ENCODE results near the gene CDYL2. TPM values are rescaled to one million over a fixed set of nuclear protein-coding genes. Genes with fewer than 3 reads are reported as not detected.

CDYL2 gene
- polyA plus RNA-seq, 1 of the 3 experiments (the other 2 are of a cell fraction): 0.03 TPM

GRCh38 chr16:80711406-80711805, 93.0 kb downstream of the CDYL2 start:
- Histone ChIP-seq H3K79me2 (ENCODE audit: insufficient read depth) (no peaks in the 10 kb centered on the region), H2AFZ (ENCODE audit: low read depth) (no peak overlapping the region), H3K36me3 (replicated peaks in 1 of 2; ENCODE audit: control insufficient read depth in 1 of 2, insufficient read depth in 2 of 2, low read length in 1 of 2) (no peaks in the 10 kb centered on the region), H3K4me3 (ENCODE audit: low read depth in 2 of 2, low read length in 1 of 2) (no peak overlapping the region), H3K4me1 (ENCODE audit: control insufficient read depth in 1 of 2, insufficient read depth in 2 of 2, low read depth in 1 of 2, low read length in 1 of 2) (no peaks in the 10 kb centered on the region), H3K9me3 (no peaks in the 10 kb centered on the region), H3K4me2 (no peak overlapping the region), H3K9ac (no peak overlapping the region), H3K27ac (ENCODE audit: low read depth in 2 of 2, low read length in 1 of 2) (no peak overlapping the region), H3F3A (replicated peaks; ENCODE audit: insufficient read depth) (no peaks in the 10 kb centered on the region), H3K9me2 (no peaks in the 10 kb centered on the region), H3K27me3 (ENCODE audit: insufficient read depth) (no peaks in the 10 kb centered on the region), H4K20me1 (ENCODE audit: insufficient read depth) (no peaks in the 10 kb centered on the region)
- no peak for DNase-seq
- TF ChIP-seq FOXM1 (IDR thresholded peaks at IDR 0.05; ENCODE audit: low read depth): no peak
- WGBS (ENCODE audit: low lambda C conversion rate): 27% methylated on average over 4 of the region's 4 CpGs
- CTCF ChIA-PET: no interaction called here
- POLR2A ChIA-PET: no interaction called here

- Histone ChIP-seq H3K79me2 (ENCODE audit: insufficient read depth) (no peaks in the 10 kb centered on the region), H2AFZ (ENCODE audit: low read depth) (no peak overlapping the region), H3F3A (replicated peaks; ENCODE audit: insufficient read depth) (no peaks in the 10 kb centered on the region), H3K27ac (ENCODE audit: low read depth in 2 of 2, low read length in 1 of 2) (no peak overlapping the region), H4K20me1 (ENCODE audit: insufficient read depth) (no peaks in the 10 kb centered on the region), H3K36me3 (replicated peaks in 1 of 2; ENCODE audit: control insufficient read depth in 1 of 2, insufficient read depth in 2 of 2, low read length in 1 of 2) (no peaks in the 10 kb centered on the region), H3K9me3 (no peaks in the 10 kb centered on the region), H3K9me2 (no peaks in the 10 kb centered on the region), H3K4me3 (ENCODE audit: low read depth in 2 of 2, low read length in 1 of 2) (no peak overlapping the region), H3K4me2 (no peak overlapping the region), H3K27me3 (ENCODE audit: insufficient read depth) (no peaks in the 10 kb centered on the region), H3K9ac (no peak overlapping the region), H3K4me1 (ENCODE audit: control insufficient read depth in 1 of 2, insufficient read depth in 2 of 2, low read depth in 1 of 2, low read length in 1 of 2) (no peaks in the 10 kb centered on the region)
- DNase-seq: no peak
- ChIA-PET CTCF (no interaction called here), POLR2A (no interaction called here)
- WGBS (ENCODE audit: low lambda C conversion rate): 37% methylated on average over 8 of the region's 8 CpGs
- no peak for TF ChIP-seq RXRA (IDR thresholded peaks at IDR 0.05; ENCODE audit: borderline replicate concordance, low read depth)
- no peak for TF ChIP-seq FOXJ3 (CRISPR knock-in tag; IDR thresholded peaks at IDR 0.05)
- no peak for TF ChIP-seq USF2 (IDR thresholded peaks at IDR 0.05; ENCODE audit: borderline replicate concordance, low read depth, low read length)
- TF ChIP-seq FOSL2 (IDR thresholded peaks at IDR 0.05; ENCODE audit: borderline replicate concordance, low read depth): no peak
- no peak for TF ChIP-seq PBX3 (IDR thresholded peaks at IDR 0.05)
- TF ChIP-seq CHD2 (IDR thresholded peaks at IDR 0.05; ENCODE audit: low read length, partially characterized antibody): no peak
Measured at GRCh38 chr16:80710918-80711317, 93.5 kb downstream of the CDYL2 start.

GRCh38 chr16:80708823-80709222, 95.6 kb downstream of the CDYL2 start:
- TF ChIP-seq CTCF (IDR thresholded peaks at IDR 0.05) (no peak), USF2 (IDR thresholded peaks at IDR 0.05; ENCODE audit: borderline replicate concordance, low read depth, low read length) (no peak), RAD21 (IDR thresholded peaks at IDR 0.05; ENCODE audit: low read length) (no peak), MEF2A (IDR thresholded peaks at IDR 0.05; ENCODE audit: borderline replicate concordance, low read depth) (no peak), RCOR1 (IDR thresholded peaks at IDR 0.05; ENCODE audit: low read length) (no peak), IRF3 (IDR thresholded peaks at IDR 0.05; ENCODE audit: low read depth, low read length) (no peak), ELF1 (IDR thresholded peaks at IDR 0.05) (no peak)
- 40% methylated on average over 9 of the region's 9 CpGs for WGBS (ENCODE audit: low lambda C conversion rate)
- no peak overlapping the region for H2AFZ ChIP-seq (ENCODE audit: low read depth)
- H3K36me3 ChIP-seq (replicated peaks in 1 of 2; ENCODE audit: control insufficient read depth in 1 of 2, insufficient read depth in 2 of 2, low read length in 1 of 2): no peaks in the 10 kb centered on the region
- no peaks in the 10 kb centered on the region for H3K4me1 ChIP-seq (ENCODE audit: control insufficient read depth in 1 of 2, insufficient read depth in 2 of 2, low read depth in 1 of 2, low read length in 1 of 2)
- DNase-seq: no peak
- no peak overlapping the region for H3K27ac ChIP-seq (ENCODE audit: low read depth in 2 of 2, low read length in 1 of 2)
- H3K9me3 ChIP-seq: no peaks in the 10 kb centered on the region
- no peaks in the 10 kb centered on the region for H3K79me2 ChIP-seq (ENCODE audit: insufficient read depth)
- CTCF ChIA-PET: no interaction called here
- H3K4me2 ChIP-seq: no peak overlapping the region
- no peaks in the 10 kb centered on the region for H3K27me3 ChIP-seq (ENCODE audit: insufficient read depth)
- H3F3A ChIP-seq (replicated peaks; ENCODE audit: insufficient read depth): no peaks in the 10 kb centered on the region
- POLR2A ChIA-PET: no interaction called here
- H3K9ac ChIP-seq: no peak overlapping the region
- no peaks in the 10 kb centered on the region for H3K9me2 ChIP-seq
- H3K4me3 ChIP-seq (ENCODE audit: low read depth in 2 of 2, low read length in 1 of 2): no peak overlapping the region
- H4K20me1 ChIP-seq (ENCODE audit: insufficient read depth): no peaks in the 10 kb centered on the region
